ENCODE measurements around the gene MEPCE.

- TF ChIP-seq CTCF (conservative IDR thresholded peaks at IDR 0.05) = no peak
- no peak for TF ChIP-seq EZH2 (IDR thresholded peaks at IDR 0.05; ENCODE audit: low read depth)
Observed at GRCh38 chr7:100472121-100472851, 42.7 kb downstream of the MEPCE start.
